ENCODE results near the gene ZBTB20.

GRCh38 chr3:114675104-114675503 is 472.0 kb downstream of the ZBTB20 start:
- TF ChIP-seq CREB1 (IDR thresholded peaks at IDR 0.05; ENCODE audit: low read depth), result no peak
- no peak for TF ChIP-seq CHD4 (IDR thresholded peaks at IDR 0.05)
- no peak for TF ChIP-seq YY1 (IDR thresholded peaks at IDR 0.05; ENCODE audit: low read depth, low read length)
- no peak for TF ChIP-seq SREBF1 (IDR thresholded peaks at IDR 0.05; ENCODE audit: low read length)
- TF ChIP-seq TAF1 (IDR thresholded peaks at IDR 0.05; ENCODE audit: borderline replicate concordance, low read depth, low read length), result no peak
- no peak for TF ChIP-seq CTCF (IDR thresholded peaks at IDR 0.05 in 2 of 3, conservative IDR thresholded peaks at IDR 0.05 in 1 of 3; ENCODE audit: control insufficient read depth in 2 of 3, extremely low read depth in 1 of 3, insufficient read depth in 1 of 3, low read depth in 3 of 3, low read length in 3 of 3)
- no peak for TF ChIP-seq POLR2AphosphoS5 (IDR thresholded peaks at IDR 0.05; ENCODE audit: low read length)
- no peak for TF ChIP-seq ZNF24 (IDR thresholded peaks at IDR 0.05)
- no peak for TF ChIP-seq STAT3 (IDR thresholded peaks at IDR 0.05; ENCODE audit: low read depth, low read length)
- TF ChIP-seq ATF2 (IDR thresholded peaks at IDR 0.05; ENCODE audit: low read length), result no peak
- TF ChIP-seq RELA (IDR thresholded peaks at IDR 0.05; ENCODE audit: borderline replicate concordance, partially characterized antibody), result no peak
- no peak for TF ChIP-seq SP1 (IDR thresholded peaks at IDR 0.05; ENCODE audit: low read depth, low read length)
- no peak for TF ChIP-seq BCL11A (IDR thresholded peaks at IDR 0.05; ENCODE audit: low read depth, low read length)
